Measurements from ENCODE around the gene ATXN1. TPM values are rescaled to one million over a fixed set of nuclear protein-coding genes. Genes with fewer than 3 reads are reported as not detected.

The ATXN1 gene
- total RNA-seq, 1 experiment from 2014 or later = 5.6 TPM

DNA sequence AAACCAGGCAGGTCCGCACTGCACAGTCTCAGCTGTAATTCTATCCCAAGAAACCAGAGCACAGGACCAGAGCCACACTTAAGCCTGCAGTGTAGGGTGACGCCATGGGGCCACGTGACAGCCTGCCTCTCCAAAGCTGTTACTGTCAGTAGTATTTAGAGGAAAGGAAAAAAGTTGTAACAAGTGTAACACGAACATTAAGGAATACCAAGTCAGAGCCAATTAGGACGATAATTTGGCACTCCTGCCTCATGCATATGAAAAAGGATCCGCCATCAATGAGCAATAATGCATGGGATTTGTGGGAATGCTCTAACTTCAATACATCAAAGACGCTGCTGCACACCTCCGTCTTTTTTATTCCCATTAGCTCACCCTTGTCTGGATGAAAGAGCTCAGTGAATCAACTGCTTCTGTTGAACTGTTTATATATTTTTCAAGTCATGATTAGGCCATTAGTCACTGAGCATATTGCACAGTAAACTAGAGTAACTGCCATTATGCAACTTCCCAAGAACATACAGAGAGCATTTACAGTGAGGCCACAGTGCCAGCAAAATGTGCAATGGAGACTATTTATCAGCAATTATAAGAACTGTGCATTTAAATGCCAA, 79.9 kb downstream of the ATXN1 start:
- TF ChIP-seq, protein P1, sequence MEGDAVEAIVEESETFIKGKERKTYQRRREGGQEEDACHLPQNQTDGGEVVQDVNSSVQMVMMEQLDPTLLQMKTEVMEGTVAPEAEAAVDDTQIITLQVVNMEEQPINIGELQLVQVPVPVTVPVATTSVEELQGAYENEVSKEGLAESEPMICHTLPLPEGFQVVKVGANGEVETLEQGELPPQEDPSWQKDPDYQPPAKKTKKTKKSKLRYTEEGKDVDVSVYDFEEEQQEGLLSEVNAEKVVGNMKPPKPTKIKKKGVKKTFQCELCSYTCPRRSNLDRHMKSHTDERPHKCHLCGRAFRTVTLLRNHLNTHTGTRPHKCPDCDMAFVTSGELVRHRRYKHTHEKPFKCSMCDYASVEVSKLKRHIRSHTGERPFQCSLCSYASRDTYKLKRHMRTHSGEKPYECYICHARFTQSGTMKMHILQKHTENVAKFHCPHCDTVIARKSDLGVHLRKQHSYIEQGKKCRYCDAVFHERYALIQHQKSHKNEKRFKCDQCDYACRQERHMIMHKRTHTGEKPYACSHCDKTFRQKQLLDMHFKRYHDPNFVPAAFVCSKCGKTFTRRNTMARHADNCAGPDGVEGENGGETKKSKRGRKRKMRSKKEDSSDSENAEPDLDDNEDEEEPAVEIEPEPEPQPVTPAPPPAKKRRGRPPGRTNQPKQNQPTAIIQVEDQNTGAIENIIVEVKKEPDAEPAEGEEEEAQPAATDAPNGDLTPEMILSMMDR (conservative IDR thresholded peaks at IDR 0.05) = no peak
- H3K4me1 ChIP-seq (ENCODE audit: insufficient read depth, low read length) = no peaks in the 10 kb centered on the region
- H4K5ac ChIP-seq (ENCODE audit: insufficient read length, low read depth, low read length) = no peak overlapping the region
- H3K36me3 Mint-ChIP-seq (ENCODE audit: insufficient read depth in 1 of 3, low read depth in 3 of 3) = no peaks in the 10 kb centered on the region
- no peaks in the 10 kb centered on the region for H3K79me1 ChIP-seq (ENCODE audit: insufficient read depth, low read depth, low read length, poor library complexity, severe bottlenecking)
- no peaks in the 10 kb centered on the region for H3K9me3 ChIP-seq (ENCODE audit: control insufficient read depth, low read depth, low read length)
- no peak overlapping the region for H2AK5ac ChIP-seq (ENCODE audit: insufficient read length, low read length)
- H3K23me2 ChIP-seq (ENCODE audit: insufficient read length, low read depth, low read length, poor library complexity, severe bottlenecking) = no peaks in the 10 kb centered on the region
- no peak overlapping the region for H2BK12ac ChIP-seq (ENCODE audit: insufficient read length, low read depth, low read length)
- no peak overlapping the region for H4K8ac ChIP-seq (replicated peaks; ENCODE audit: insufficient read length, low read depth, low read length)
- peak overlapping the region in 1 of 3 experiments; percentile 10; a peak in 2 of 7 replicates for H3K27ac Mint-ChIP-seq
- WGBS (ENCODE audit: extremely low coverage, insufficient read length, low lambda C conversion rate) = no CpG with 5 or more reads among the region's 8 CpGs
- H3K18ac ChIP-seq (ENCODE audit: insufficient read length, low read depth, low read length) = no peak overlapping the region
- H4K20me1 ChIP-seq (ENCODE audit: control insufficient read depth, insufficient read depth, insufficient read length) = no peaks in the 10 kb centered on the region
- no peak overlapping the region for H2BK15ac ChIP-seq (ENCODE audit: low read depth, low read length)
- no peak overlapping the region for H3K4me2 ChIP-seq (ENCODE audit: insufficient read depth, insufficient read length, low read length)
- no peaks in the 10 kb centered on the region for H3K27me3 ChIP-seq (ENCODE audit: insufficient read depth, low read length)
- H3K14ac ChIP-seq (ENCODE audit: insufficient read depth, low read length) = no peak overlapping the region
- no peak overlapping the region for H3K4me3 Mint-ChIP-seq
- H2BK20ac ChIP-seq (ENCODE audit: low read depth, low read length, poor library complexity, severe bottlenecking) = no peak overlapping the region
- H3K27ac ChIP-seq (ENCODE audit: insufficient read length, low read depth, low read length) = no peak overlapping the region
- H2AFZ ChIP-seq (ENCODE audit: low read length) = no peak overlapping the region
- no peak overlapping the region for H3K56ac ChIP-seq (ENCODE audit: insufficient read length, low read depth, low read length)
- H2BK5ac ChIP-seq (ENCODE audit: insufficient read length, low read length) = no peak overlapping the region
- H3K4me1 Mint-ChIP-seq = peaks cover 7 to 8% of the 10 kb centered on the region in 2 experiments
- peaks cover 2% of the 10 kb centered on the region; the same call in 1 of the 2 replicates for H3K27me3 Mint-ChIP-seq (ENCODE audit: low read depth)
- H4K91ac ChIP-seq (ENCODE audit: insufficient read length, low read depth, low read length) = no peak overlapping the region
- DNase-seq = no peak
- no peaks in the 10 kb centered on the region for H3K9me3 Mint-ChIP-seq
- no peaks in the 10 kb centered on the region for H3K79me2 ChIP-seq (ENCODE audit: insufficient read depth, low read length)
- no peak overlapping the region for H2BK120ac ChIP-seq (ENCODE audit: low read depth, low read length, poor library complexity, severe bottlenecking)
- H3K23ac ChIP-seq (ENCODE audit: insufficient read length, low read depth, low read length) = no peak overlapping the region
- no peak overlapping the region for H3T11ph ChIP-seq (ENCODE audit: low read length)
- H3K9ac ChIP-seq (ENCODE audit: extremely low read depth, insufficient read length, low read length) = no peak overlapping the region
- no peak overlapping the region for H3K4ac ChIP-seq (ENCODE audit: low read depth, low read length)
